Left cardiac atrium (tissue), 4 donors: ENCODE measurements around the gene MLXIPL. TPM values are rescaled to one million over a fixed set of nuclear protein-coding genes. Genes with fewer than 3 reads are reported as not detected.
"Not testable (repeated sequence)": the region's sequence is repeated elsewhere in the genome, so short reads cannot be mapped to it uniquely, and the experiment has no call there.

ENCODE experiments used
- ATAC-seq, 2 donors: fragments of 200-7000 bp; cut with Tn5 transposase; one replicate each; pipeline ENCODE4 v1.9.1; 2020; ENCODE audit warnings: mild to moderate bottlenecking in 2 of 2, moderate library complexity in 2 of 2
- DNase-seq: peaks from one replicate; pipeline ENCODE4 v3.0.0-alpha.2; 2020
- intact Hi-C, 2 donors: fragments of 100-400 bp; cut with DNase I; formaldehyde crosslinking; loops; one replicate each; pipeline versions ENCODE4 v1.14.1 to v1.15.1; 2022 to 2023
- long read RNA-seq: library from polyadenylated mRNA; unstranded; transcript quantifications from one replicate; pipeline ENCODE4 v2.0.0, GENCODE V29; 2021
- total RNA-seq, 2 donors: library from RNA; stranded (reverse); fragmentation: NEBNext Ultra II Directional; extraction: Animal tissue kit (Norgen Biotek cat#: 25700); gene quantifications; one replicate each; pipeline ENCODE4 v1.2.1, GENCODE V29; 2021
- donor health status: DM: no; HTN: yes; CAD: no.
- donor health status: DM: no; HTN: yes; CAD: no; lungs with severe emphysema.
- donor health status: DM: yes; HTN: yes; CAD: no.
- donor health status: Dilated cardiomyopathy.

MLXIPL gene
- total RNA-seq = 10 to 100 TPM; 14.0 to 29.1 TPM
- long read RNA-seq, partial matches to known transcripts = 2 of 4 reads
- long read RNA-seq, other reads (novel, unspliced or antisense) = 2 of 4 reads

- intact Hi-C loops = loop anchor here in 1 of 2 donors (5.0 kb wide), 1 partner anchor 43 kb away; the partner anchor contains the start of gene VPS37D
- ATAC-seq (peak; percentile 85 to 95), DNase-seq (peak; percentile 82)
Measured at GRCh38 chr7:73623798-73624668, at the start of gene MLXIPL. MLXIPL (minus strand) TSS chr7:73624522; CDS start chr7:73624492, 30 bp downstream.

GRCh38 chr7:73671857-73672445 lies 47.6 kb upstream of the MLXIPL start:
- ATAC-seq (no peak), DNase-seq (no peak)
- intact Hi-C loops = loop anchor here in 1 of 2 donors (5.0 kb wide), 1 partner anchor 50 kb away; no protein-coding TSS in a partner anchor

- DNase-seq (no peak), ATAC-seq (no peak)
- intact Hi-C loops = loop anchor here in 1 of 2 donors (5.0 kb wide), 1 partner anchor 51 kb away; no protein-coding TSS in a partner anchor
Measured at GRCh38 chr7:73671322-73671661, 47.0 kb upstream of the MLXIPL start.

GRCh38 chr7:73669858-73670385 lies 45.6 kb upstream of the MLXIPL start:
- intact Hi-C loops = loop anchor here in 1 of 2 donors (5.0 kb wide), 3 partner anchors 48 to 63 kb away; partner anchors contain the start of gene MLXIPL
- ATAC-seq (no peak), DNase-seq (no peak)

- ATAC-seq (no peak), DNase-seq (no peak)
- intact Hi-C loops = loop anchor here in 1 of 2 donors (5.0 kb wide), 2 partner anchors 47 to 62 kb away; partner anchors contain the start of gene MLXIPL
Measured at GRCh38 chr7:73669288-73669701, 45.0 kb upstream of the MLXIPL start.

GRCh38 chr7:73668886-73669230 lies 44.5 kb upstream of the MLXIPL start:
- intact Hi-C loops = loop anchor here in 1 of 2 donors (5.0 kb wide), 2 partner anchors 47 to 62 kb away; partner anchors contain the start of gene MLXIPL
- no peak for DNase-seq

GRCh38 chr7:73668103-73668885 lies 44.0 kb upstream of the MLXIPL start:
- DNase-seq (no peak), ATAC-seq (no peak)
- intact Hi-C loops = loop anchor here in 1 of 2 donors (5.0 kb wide), 2 partner anchors 46 to 61 kb away; partner anchors contain the start of gene MLXIPL

More at GRCh38 chr7:73668886-73669230, 44.5 kb upstream of the MLXIPL start:
- ATAC-seq = no peak

- DNase-seq = peak; percentile 92
- intact Hi-C loops = loop anchor here in 1 of 2 donors (5.0 kb wide), 2 partner anchors 45 to 60 kb away; partner anchors contain the start of gene MLXIPL
- ATAC-seq = peak; percentile 96
Measured at GRCh38 chr7:73667344-73668102, 43.2 kb upstream of the MLXIPL start, which contains the start of gene VPS37D. VPS37D (plus strand) TSS chr7:73667831; CDS start chr7:73667959, 128 bp downstream.

- DNase-seq = no peak
- ATAC-seq = no peak
Measured at GRCh38 chr7:73663033-73663432, 38.7 kb upstream of the MLXIPL start.

GRCh38 chr7:73660594-73660993 lies 36.3 kb upstream of the MLXIPL start:
- DNase-seq, intact Hi-C loops, ATAC-seq: not testable (repeated sequence)

More at GRCh38 chr7:73663033-73663432, 38.7 kb upstream of the MLXIPL start:
- intact Hi-C loops = no loop called here

- no peak for ATAC-seq
- DNase-seq = no peak
- intact Hi-C loops = no loop called here
Measured at GRCh38 chr7:73659983-73660382, 35.7 kb upstream of the MLXIPL start.

GRCh38 chr7:73655309-73655708 lies 31.0 kb upstream of the MLXIPL start:
- intact Hi-C loops, ATAC-seq, DNase-seq: not testable (repeated sequence)

- intact Hi-C loops = no loop called here
- ATAC-seq = no peak
- no peak for DNase-seq
Measured at GRCh38 chr7:73652541-73652949, 28.2 kb upstream of the MLXIPL start.

GRCh38 chr7:73650524-73650923 lies 26.2 kb upstream of the MLXIPL start:
- ATAC-seq = no peak
- intact Hi-C loops = no loop called here
- no peak for DNase-seq

- intact Hi-C loops = no loop called here
- no peak for DNase-seq
- ATAC-seq = no peak
Measured at GRCh38 chr7:73649576-73649975, 25.3 kb upstream of the MLXIPL start.

GRCh38 chr7:73648593-73649332 lies 24.4 kb upstream of the MLXIPL start:
- no peak for ATAC-seq
- intact Hi-C loops = no loop called here
- no peak for DNase-seq
